ENCODE data around the gene B3GLCT. TPM values are rescaled to one million over a fixed set of nuclear protein-coding genes. Genes with fewer than 3 reads are reported as not detected.

Gene B3GLCT
- total and polyA plus RNA-seq, 3 experiments from 2014 or later: 5.2 to 10.4 (median 5.6) TPM

DNA sequence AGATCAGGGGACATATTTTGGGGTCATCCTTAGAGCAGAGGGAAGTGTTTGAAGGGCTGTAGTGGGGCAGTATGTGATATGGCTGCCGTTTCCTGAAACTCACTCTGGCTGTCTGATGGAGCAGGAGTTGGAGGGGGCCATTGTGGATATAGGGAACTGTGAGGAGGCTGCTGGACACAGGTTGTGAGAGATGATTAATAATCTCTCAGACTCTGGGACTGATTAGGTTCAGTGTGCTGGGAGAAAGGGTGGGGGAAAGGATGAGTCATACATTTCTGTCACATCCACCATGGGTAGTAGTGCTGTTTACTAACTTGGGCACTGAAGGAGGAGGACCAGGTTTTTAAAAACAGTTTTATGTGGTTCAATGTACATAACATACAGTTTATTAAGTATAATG is 4.8 kb downstream of the B3GLCT start:
- Histone ChIP-seq H3K27me3 (ENCODE audit: insufficient read depth, low read length, poor library complexity, severe bottlenecking) (no peaks in the 10 kb centered on the region), H3K4me1 (ENCODE audit: insufficient read depth, low read length) (peaks cover 7% of the 10 kb centered on the region), H3K4me3 (ENCODE audit: low read length) (no peak overlapping the region), H3K36me3 (ENCODE audit: insufficient read depth, low read length) (no peaks in the 10 kb centered on the region), H3K9me3 (ENCODE audit: low read length) (no peaks in the 10 kb centered on the region), H3K27ac (ENCODE audit: low read depth, low read length) (no peak overlapping the region)
- CTCF ChIA-PET: no interaction called here
- H3K9me3 Mint-ChIP-seq: no peaks in the 10 kb centered on the region
- H3K4me3 Mint-ChIP-seq: peak overlapping the region in 1 of 7 donors; percentile 30
- DNase-seq: no peak
- H3K27ac Mint-ChIP-seq: peak overlapping the region in 2 of 8 donors; percentile 7 to 58
- POLR2A ChIA-PET: no interaction called here
- H3K36me3 Mint-ChIP-seq: no peaks in the 10 kb centered on the region
- no peaks in the 10 kb centered on the region for H3K27me3 Mint-ChIP-seq
- peaks cover 23 to 31% (median 26%) of the 10 kb centered on the region in 3 donors for H3K4me1 Mint-ChIP-seq

DNA sequence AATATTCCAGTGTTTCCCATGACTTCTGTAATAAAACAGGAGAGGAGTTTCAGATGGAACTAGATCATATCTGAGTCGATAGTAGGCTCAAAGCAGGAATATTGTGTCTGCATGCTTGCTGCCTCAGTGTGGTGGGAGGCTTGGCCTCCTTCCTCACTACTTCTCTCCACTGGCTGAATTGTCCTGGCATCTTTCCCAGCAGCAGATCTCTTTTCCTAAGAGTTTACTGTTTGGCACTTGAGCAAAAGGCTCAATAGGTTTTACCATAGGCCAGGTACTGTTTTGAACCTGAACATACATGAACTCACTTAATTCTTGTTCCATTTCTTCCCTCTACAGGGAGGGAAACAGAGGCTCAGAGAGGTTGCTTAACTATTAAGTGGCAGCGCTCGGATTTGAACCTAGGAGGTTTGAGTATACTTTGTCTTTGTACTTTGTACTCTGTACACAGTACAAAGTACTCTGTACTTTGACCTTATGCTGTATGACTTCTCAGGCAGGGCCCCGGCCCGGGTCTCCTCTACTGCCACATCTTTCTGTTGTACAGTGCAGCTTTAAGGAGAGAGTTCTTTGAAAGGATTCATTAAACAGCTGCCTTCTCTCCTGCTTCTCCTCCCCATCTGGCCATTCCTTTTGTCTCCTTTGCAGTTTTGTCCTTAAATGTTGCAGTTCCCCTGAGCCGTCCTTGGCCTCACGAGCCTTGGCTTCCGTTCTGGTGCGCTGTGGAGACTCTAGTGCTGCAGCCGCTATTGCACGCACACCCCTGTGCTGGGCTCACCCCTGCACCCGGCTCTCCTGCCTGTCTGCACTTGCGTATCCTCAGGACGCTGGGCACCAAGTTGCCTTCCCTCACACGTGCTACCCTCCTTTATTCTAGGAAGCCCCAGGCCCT is 8.1 kb downstream of the B3GLCT start:
- peak overlapping the region in 1 of 7 donors; percentile 2 for H3K4me3 Mint-ChIP-seq
- H3K4me1 Mint-ChIP-seq: peaks cover 19 to 30% (median 28%) of the 10 kb centered on the region in 3 donors
- Histone ChIP-seq H3K4me1 (ENCODE audit: insufficient read depth, low read length) (no peaks in the 10 kb centered on the region), H3K9me3 (ENCODE audit: low read length) (no peaks in the 10 kb centered on the region), H3K4me3 (ENCODE audit: low read length) (no peak overlapping the region), H3K36me3 (ENCODE audit: insufficient read depth, low read length) (no peaks in the 10 kb centered on the region), H3K27me3 (ENCODE audit: insufficient read depth, low read length, poor library complexity, severe bottlenecking) (no peaks in the 10 kb centered on the region), H3K27ac (ENCODE audit: low read depth, low read length) (no peak overlapping the region)
- CTCF ChIA-PET: interaction anchor here (1.3 kb wide), 1 partner anchor 16 kb away, joined by 3 read pairs; no protein-coding TSS in a partner anchor
- H3K27me3 Mint-ChIP-seq: no peaks in the 10 kb centered on the region
- no peaks in the 10 kb centered on the region for H3K36me3 Mint-ChIP-seq
- peak overlapping the region in 5 of 8 donors; percentile 2 to 87 (median 65) for H3K27ac Mint-ChIP-seq
- H3K9me3 Mint-ChIP-seq: no peaks in the 10 kb centered on the region
- POLR2A ChIA-PET: no interaction called here
- DNase-seq: no peak

DNA sequence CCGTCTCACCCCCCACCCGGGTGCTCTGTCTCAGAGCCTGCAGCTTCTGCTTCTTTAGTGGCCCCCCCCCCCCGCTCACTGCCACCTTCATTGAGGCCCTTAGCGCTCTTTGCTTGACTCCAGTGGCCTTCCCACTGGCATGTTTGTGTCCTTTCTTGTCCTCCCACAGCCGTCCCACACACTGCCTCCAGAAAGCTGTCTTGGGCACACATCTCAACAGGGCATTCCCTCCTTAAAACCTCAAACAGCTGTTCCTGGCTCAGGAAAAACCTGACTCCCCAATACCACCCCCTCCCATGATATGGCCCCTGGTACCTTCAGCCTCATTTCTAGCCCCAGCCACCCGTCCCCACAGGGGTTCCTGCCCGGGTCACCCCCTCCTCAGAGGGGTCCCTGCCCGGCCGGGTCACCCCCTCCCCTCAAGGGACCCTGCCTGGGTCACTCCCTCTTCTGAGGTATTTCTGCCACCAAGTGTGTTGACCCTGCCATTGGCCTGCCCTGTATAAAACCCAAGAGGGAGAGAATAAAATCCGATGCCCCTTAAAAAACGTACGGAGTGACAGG is 8.9 kb downstream of the B3GLCT start:
- H3K36me3 Mint-ChIP-seq: no peaks in the 10 kb centered on the region
- H3K4me1 ChIP-seq (ENCODE audit: insufficient read depth, low read length): no peaks in the 10 kb centered on the region
- POLR2A ChIA-PET: interaction anchor here (1.4 kb wide), 1 partner anchor 9 kb away, joined by 3 read pairs; the partner anchor contains the start of gene B3GLCT
- H3K4me3 Mint-ChIP-seq: peak overlapping the region in 3 of 7 donors; percentile 64 to 70 (median 67)
- H3K27me3 Mint-ChIP-seq: no peaks in the 10 kb centered on the region
- no peak for DNase-seq
- H3K27ac Mint-ChIP-seq: peak overlapping the region in 6 of 8 donors; percentile 61 to 88 (median 80)
- no peak overlapping the region for H3K4me3 ChIP-seq (ENCODE audit: low read length)
- no peaks in the 10 kb centered on the region for H3K9me3 Mint-ChIP-seq
- no peaks in the 10 kb centered on the region for H3K9me3 ChIP-seq (ENCODE audit: low read length)
- H3K27me3 ChIP-seq (ENCODE audit: insufficient read depth, low read length, poor library complexity, severe bottlenecking): no peaks in the 10 kb centered on the region
- CTCF ChIA-PET: interaction anchor here (1.3 kb wide), 1 partner anchor 15 kb away, joined by 3 read pairs; no protein-coding TSS in a partner anchor
- H3K4me1 Mint-ChIP-seq: peaks cover 19 to 30% (median 28%) of the 10 kb centered on the region in 3 donors
- no peaks in the 10 kb centered on the region for H3K36me3 ChIP-seq (ENCODE audit: insufficient read depth, low read length)
- H3K27ac ChIP-seq (ENCODE audit: low read depth, low read length): no peak overlapping the region

DNA sequence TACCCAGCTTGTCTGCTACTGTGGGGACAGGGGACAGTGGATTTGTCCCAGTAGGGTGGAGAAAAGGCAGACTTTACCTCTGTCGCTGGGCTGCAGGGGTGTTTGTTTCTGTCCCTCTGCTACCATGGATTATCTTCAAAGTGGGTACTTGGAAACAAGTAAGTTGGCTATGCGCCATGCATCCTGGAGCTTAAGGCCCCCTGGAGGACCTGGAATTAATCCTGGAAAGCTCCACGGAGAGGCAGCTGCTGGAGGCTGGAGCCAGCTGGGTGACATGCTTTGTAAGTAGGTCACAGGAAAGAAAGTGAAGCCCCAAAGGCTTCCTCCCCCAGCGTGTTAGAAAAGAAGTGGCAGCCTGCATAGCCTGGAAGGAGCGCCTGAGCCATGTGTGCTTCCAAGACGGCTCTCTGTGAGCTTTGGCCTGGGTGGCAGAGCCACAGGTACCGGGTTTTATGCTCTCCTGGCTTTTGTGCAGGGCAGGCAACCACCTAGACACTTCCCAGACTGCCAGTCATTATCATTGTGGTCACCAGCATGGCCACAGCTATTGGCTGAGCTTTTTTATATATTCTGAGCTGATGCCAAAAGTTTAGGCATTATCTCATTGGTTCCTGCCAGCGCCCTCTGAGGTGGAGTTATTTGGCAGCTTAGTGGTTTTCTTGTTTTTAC is 9.5 kb downstream of the B3GLCT start:
- Histone ChIP-seq H3K27ac (ENCODE audit: low read depth, low read length) (no peak overlapping the region), H3K27me3 (ENCODE audit: insufficient read depth, low read length, poor library complexity, severe bottlenecking) (no peaks in the 10 kb centered on the region), H3K9me3 (ENCODE audit: low read length) (no peaks in the 10 kb centered on the region), H3K4me3 (ENCODE audit: low read length) (no peak overlapping the region), H3K36me3 (ENCODE audit: insufficient read depth, low read length) (no peaks in the 10 kb centered on the region), H3K4me1 (ENCODE audit: insufficient read depth, low read length) (no peaks in the 10 kb centered on the region)
- Mint-ChIP-seq H3K9me3 (no peaks in the 10 kb centered on the region), H3K4me3 (peak overlapping the region in 6 of 7 donors; percentile 56 to 83 (median 66)), H3K4me1 (peaks cover 20 to 29% (median 27%) of the 10 kb centered on the region in 3 donors), H3K27ac (peak overlapping the region in 7 of 8 donors; percentile 61 to 88 (median 78)), H3K36me3 (no peaks in the 10 kb centered on the region), H3K27me3 (no peaks in the 10 kb centered on the region)
- ChIA-PET CTCF (interaction anchor here (1.3 kb wide), 1 partner anchor 15 kb away, joined by 3 read pairs; no protein-coding TSS in a partner anchor), POLR2A (interaction anchor here (1.4 kb wide), 1 partner anchor 9 kb away, joined by 3 read pairs; the partner anchor contains the start of gene B3GLCT)
- DNase-seq: peak in 2 of 5 donors; percentile 9 to 25

DNA sequence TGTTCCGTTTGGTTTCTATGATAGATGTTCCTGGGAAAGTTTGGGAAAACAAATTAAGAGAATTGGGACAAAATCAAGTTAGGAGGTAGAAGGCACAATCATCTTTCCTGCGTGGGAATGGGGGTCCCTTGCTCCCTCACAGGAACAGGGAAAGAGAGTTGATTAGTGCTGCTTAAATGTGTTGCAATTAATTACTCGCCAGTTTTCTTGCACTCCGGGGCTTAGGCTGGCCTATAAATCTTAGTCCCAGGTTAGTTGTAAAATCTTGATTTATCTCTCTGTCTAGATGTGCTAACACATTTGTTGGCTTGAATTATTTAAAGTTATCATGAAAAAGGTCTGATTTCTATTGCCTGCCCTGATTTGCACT is 10.1 kb downstream of the B3GLCT start:
- POLR2A ChIA-PET: interaction anchor here (1.4 kb wide), 1 partner anchor 10 kb away, joined by 3 read pairs; the partner anchor contains the start of gene B3GLCT
- H3K4me1 Mint-ChIP-seq: peaks cover 19 to 26% (median 22%) of the 10 kb centered on the region in 3 donors
- H3K36me3 Mint-ChIP-seq: no peaks in the 10 kb centered on the region
- H3K9me3 Mint-ChIP-seq: no peaks in the 10 kb centered on the region
- H3K4me3 Mint-ChIP-seq: peak overlapping the region in 5 of 7 donors; percentile 56 to 83 (median 67)
- H3K27ac Mint-ChIP-seq: peak overlapping the region in 6 of 8 donors; percentile 61 to 88 (median 80)
- no peak overlapping the region for H3K4me3 ChIP-seq (ENCODE audit: low read length)
- no peaks in the 10 kb centered on the region for H3K27me3 ChIP-seq (ENCODE audit: insufficient read depth, low read length, poor library complexity, severe bottlenecking)
- CTCF ChIA-PET: no interaction called here
- H3K27me3 Mint-ChIP-seq: no peaks in the 10 kb centered on the region
- no peaks in the 10 kb centered on the region for H3K9me3 ChIP-seq (ENCODE audit: low read length)
- H3K4me1 ChIP-seq (ENCODE audit: insufficient read depth, low read length): no peaks in the 10 kb centered on the region
- H3K27ac ChIP-seq (ENCODE audit: low read depth, low read length): no peak overlapping the region
- H3K36me3 ChIP-seq (ENCODE audit: insufficient read depth, low read length): no peaks in the 10 kb centered on the region
- DNase-seq: no peak

DNA sequence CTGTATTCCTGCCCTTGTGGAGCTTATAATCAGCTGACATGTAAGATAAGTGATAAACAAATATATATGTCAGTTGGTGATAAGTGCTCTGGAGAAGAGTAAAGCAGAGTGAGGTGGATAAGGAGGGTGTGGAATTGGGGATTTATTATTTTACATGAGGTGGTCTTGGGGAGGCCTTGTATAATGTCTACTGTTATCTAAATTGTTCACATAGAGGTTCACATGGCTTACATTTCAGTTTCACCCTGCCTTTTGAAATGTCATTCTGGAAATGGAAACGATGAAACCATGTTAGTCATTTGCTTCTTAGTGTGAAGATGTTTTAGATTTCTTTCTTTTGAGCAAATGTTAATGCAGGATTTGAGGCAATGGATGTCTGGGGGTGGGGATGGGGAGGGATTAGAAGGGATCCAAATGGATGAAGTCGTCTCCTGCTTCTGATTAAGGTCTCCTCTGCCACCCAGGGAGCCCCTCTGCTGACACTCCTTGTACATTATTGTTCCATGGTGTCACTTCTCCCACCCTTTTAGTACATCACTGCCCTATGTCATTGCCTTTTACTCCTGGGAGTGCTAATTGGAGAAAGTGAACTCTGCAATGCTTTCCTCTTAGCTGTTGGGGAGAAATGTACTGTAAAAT is 14.0 kb downstream of the B3GLCT start:
- Histone ChIP-seq H3K4me1 (ENCODE audit: insufficient read depth, low read length) (no peaks in the 10 kb centered on the region), H3K9me3 (ENCODE audit: low read length) (no peaks in the 10 kb centered on the region), H3K27ac (ENCODE audit: low read depth, low read length) (no peak overlapping the region), H3K4me3 (ENCODE audit: low read length) (no peak overlapping the region), H3K36me3 (ENCODE audit: insufficient read depth, low read length) (no peaks in the 10 kb centered on the region), H3K27me3 (ENCODE audit: insufficient read depth, low read length, poor library complexity, severe bottlenecking) (no peaks in the 10 kb centered on the region)
- CTCF ChIA-PET: no interaction called here
- Mint-ChIP-seq H3K4me1 (peaks cover 15 to 20% (median 16%) of the 10 kb centered on the region in 3 donors), H3K27me3 (peaks cover 0 to 2% of the 10 kb centered on the region in 2 donors), H3K36me3 (peaks cover 3 to 14% (median 4%) of the 10 kb centered on the region in 3 donors), H3K9me3 (no peaks in the 10 kb centered on the region), H3K27ac (peak overlapping the region in 4 of 8 donors; percentile 15 to 79 (median 24)), H3K4me3 (no peak overlapping the region)
- POLR2A ChIA-PET: no interaction called here
- DNase-seq: no peak

DNA sequence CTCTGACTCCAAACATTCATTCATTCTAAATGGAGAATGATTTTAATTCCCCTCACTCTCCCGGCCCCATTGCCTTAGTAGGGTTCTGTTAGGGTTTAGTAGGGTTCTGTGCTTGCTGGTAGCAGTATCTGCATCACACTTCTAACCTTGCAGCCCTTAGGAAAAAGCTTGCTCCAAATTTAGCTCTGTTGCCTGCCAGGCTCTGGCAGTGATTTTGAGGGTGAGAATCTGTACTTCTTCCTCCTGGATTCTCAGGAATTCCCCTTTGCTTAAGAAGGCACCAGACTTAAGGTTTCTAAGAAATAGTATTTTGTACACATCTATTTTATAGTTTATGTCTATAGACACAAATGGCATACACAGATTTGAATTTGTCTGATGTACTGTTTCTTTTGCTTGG is 14.7 kb downstream of the B3GLCT start:
- Histone ChIP-seq H3K36me3 (ENCODE audit: insufficient read depth, low read length) (no peaks in the 10 kb centered on the region), H3K4me3 (ENCODE audit: low read length) (no peak overlapping the region), H3K4me1 (ENCODE audit: insufficient read depth, low read length) (no peaks in the 10 kb centered on the region), H3K27ac (ENCODE audit: low read depth, low read length) (no peak overlapping the region), H3K27me3 (ENCODE audit: insufficient read depth, low read length, poor library complexity, severe bottlenecking) (no peaks in the 10 kb centered on the region), H3K9me3 (ENCODE audit: low read length) (no peaks in the 10 kb centered on the region)
- ChIA-PET CTCF (no interaction called here), POLR2A (no interaction called here)
- Mint-ChIP-seq H3K4me1 (peaks cover 10 to 16% (median 14%) of the 10 kb centered on the region in 3 donors), H3K27ac (peak overlapping the region in 1 of 8 donors; percentile 13), H3K36me3 (peaks cover 3 to 14% (median 4%) of the 10 kb centered on the region in 3 donors), H3K27me3 (peaks cover 0 to 2% of the 10 kb centered on the region in 2 donors), H3K4me3 (peak overlapping the region in 1 of 7 donors; percentile 24), H3K9me3 (no peaks in the 10 kb centered on the region)
- no peak for DNase-seq
